IMR-90 (cell line): Measurements from ENCODE around the gene HSPD1. TPM values are rescaled to one million over a fixed set of nuclear protein-coding genes. Genes with fewer than 3 reads are reported as not detected.

Source experiments
- ATAC-seq: fragments of 200-7000 bp; cut with Tn5 transposase; 2 replicates; pipeline ENCODE4 v1.9.1; 2020; ENCODE audit warnings: low read depth, mild to moderate bottlenecking, moderate library complexity
- BruUV-seq: library from RNA; stranded (reverse); fragments of 400-500 nt; replicated peaks from 2 replicates; lab custom pipeline; 2021; lab: Mats Ljungman, UMichigan
- CTCF ChIA-PET: fragments of 300-600 bp; formaldehyde crosslinking; extraction: SDS; loops from one replicate; lab custom pipeline; 2021; ENCODE audit warnings: antibody characterized with exemption; lab: Yijun Ruan, JAX
- POLR2A ChIA-PET: fragments of 300-600 bp; sonication (Branson Sonifier 250); formaldehyde crosslinking; loops from one replicate; lab custom pipeline; 2022; ENCODE audit warnings: antibody characterized with exemption; ENCODE audit not compliant: unreplicated experiment; lab: Charles Lee
- DNase-seq: peaks from one replicate; pipeline ENCODE4 v3.0.0; 2013
- H2AFZ ChIP-seq: replicated peaks from 2 replicates; pipeline ENCODE3; 2013; ENCODE audit warnings: low read length, mild to moderate bottlenecking; ENCODE audit not compliant: poor library complexity
- H2AK5ac ChIP-seq: 2 replicates; pipeline ENCODE4 v1.6.1; 2013; ENCODE audit warnings: low read depth, low read length, inconsistent platforms
- H2AK9ac ChIP-seq: replicated peaks from 2 replicates; pipeline ENCODE3; 2013; ENCODE audit warnings: mild to moderate bottlenecking, low read depth, low read length, moderate library complexity; ENCODE audit not compliant: poor library complexity
- H2BK120ac ChIP-seq: 2 replicates; pipeline ENCODE4 v1.6.1; 2013; ENCODE audit warnings: low read depth, low read length, inconsistent platforms
- H2BK15ac ChIP-seq: 3 replicates; pipeline ENCODE4 v1.6.1; 2013; ENCODE audit warnings: low read depth, low read length, inconsistent platforms
- H2BK20ac ChIP-seq: 2 replicates; pipeline ENCODE4 v1.6.1; 2013; ENCODE audit warnings: low read depth, mild to moderate bottlenecking, inconsistent platforms, low read length, moderate library complexity
- H2BK5ac ChIP-seq: 2 replicates; pipeline ENCODE4 v1.6.1; 2013; ENCODE audit warnings: mild to moderate bottlenecking, low read depth, low read length, inconsistent platforms; ENCODE audit not compliant: poor library complexity, severe bottlenecking
- H3K14ac ChIP-seq: replicated peaks from 2 replicates; pipeline ENCODE4 v1.6.1; 2013; ENCODE audit warnings: low read depth, low read length, inconsistent platforms
- H3K18ac ChIP-seq: 2 replicates; pipeline ENCODE4 v1.6.1; 2013; ENCODE audit warnings: low read depth, low read length, control low read depth
- H3K23ac ChIP-seq: 2 replicates; pipeline ENCODE4 v1.6.1; 2013; ENCODE audit warnings: low read depth, low read length, inconsistent platforms
- H3K27ac ChIP-seq: 2 replicates; pipeline ENCODE4 v1.5.1; 2013; ENCODE audit warnings: mild to moderate bottlenecking, control low read depth, low read length; ENCODE audit not compliant: insufficient read depth
- H3K27me3 ChIP-seq: 2 replicates; pipeline ENCODE4 v1.6.1; 2013; ENCODE audit warnings: low read length; ENCODE audit not compliant: control insufficient read depth, insufficient read depth
- H3K36me3 ChIP-seq: 2 replicates; pipeline ENCODE4 v1.6.1; 2013; ENCODE audit warnings: low read length, mixed read lengths; ENCODE audit not compliant: control insufficient read depth, insufficient read depth
- H3K4ac ChIP-seq: 2 replicates; pipeline ENCODE4 v1.6.1; 2013; ENCODE audit warnings: low read depth, low read length, inconsistent platforms
- H3K4me1 ChIP-seq: 2 replicates; pipeline ENCODE4 v1.6.1; 2013; ENCODE audit warnings: low read length, mixed read lengths; ENCODE audit not compliant: control insufficient read depth, insufficient read depth
- H3K4me2 ChIP-seq: 2 replicates; pipeline ENCODE4 v1.6.1; 2013; ENCODE audit warnings: low read depth, mild to moderate bottlenecking, control low read depth, low read length, moderate library complexity
- H3K4me3 ChIP-seq: 2 replicates; pipeline ENCODE4 v1.5.1; 2013; ENCODE audit warnings: low read depth, mild to moderate bottlenecking, control low read depth, low read length, moderate library complexity; ENCODE audit not compliant: insufficient read depth
- H3K56ac ChIP-seq: 2 replicates; pipeline ENCODE4 v1.6.1; 2013; ENCODE audit warnings: low read length, inconsistent platforms; ENCODE audit not compliant: insufficient read depth; ENCODE audit errors: extremely low read depth
- H3K79me1 ChIP-seq, 2 experiments: 2 replicates each; pipeline ENCODE4 v1.6.1; 2013; ENCODE audit warnings: low read length in 2 of 2, inconsistent platforms in 1 of 2, low read depth in 1 of 2
- H3K9ac ChIP-seq: 2 replicates; pipeline ENCODE4 v1.6.1; 2013; ENCODE audit warnings: low read depth, low read length, control low read depth
- H3K9me1 ChIP-seq: 2 replicates; pipeline ENCODE4 v1.6.1; 2013; ENCODE audit warnings: low read length, inconsistent platforms; ENCODE audit not compliant: insufficient read depth
- H3K9me3 ChIP-seq: 2 replicates; pipeline ENCODE4 v1.6.1; 2013; ENCODE audit warnings: low read length; ENCODE audit not compliant: control insufficient read depth, insufficient read depth
- H4K20me1 ChIP-seq: 2 replicates; pipeline ENCODE4 v1.6.1; 2013; ENCODE audit warnings: low read length, inconsistent platforms; ENCODE audit not compliant: insufficient read depth
- H4K5ac ChIP-seq: 2 replicates; pipeline ENCODE4 v1.6.1; 2013; ENCODE audit warnings: mild to moderate bottlenecking, low read depth, low read length, control low read depth
- H4K8ac ChIP-seq, 2 experiments: 2 replicates each; pipeline ENCODE4 v1.6.1; 2013; ENCODE audit warnings: low read depth in 2 of 2, low read length in 2 of 2, control low read depth in 1 of 2, inconsistent platforms in 1 of 2
- H4K91ac ChIP-seq: 2 replicates; pipeline ENCODE4 v1.6.1; 2013; ENCODE audit warnings: low read depth, low read length, inconsistent platforms; ENCODE audit not compliant: insufficient read depth
- CEBPB ChIP-seq: IDR thresholded peaks from 2 replicates; pipeline ENCODE4 v1.6.1; 2012; ENCODE audit warnings: low read depth, low read length, improper control_type of control experiment
- CHD1 ChIP-seq: IDR thresholded peaks from 2 replicates; pipeline ENCODE4 v1.6.1; 2012; ENCODE audit warnings: low read depth, low read length, improper control_type of control experiment
- POLR2A ChIP-seq: IDR thresholded peaks from 2 replicates; pipeline ENCODE4 v1.6.1; 2012; ENCODE audit warnings: mild to moderate bottlenecking, low read depth, low read length
- RCOR1 ChIP-seq: IDR thresholded peaks from 2 replicates; pipeline ENCODE4 v1.6.1; 2012; ENCODE audit warnings: mild to moderate bottlenecking, low read length, improper control_type of control experiment; ENCODE audit not compliant: insufficient replicate concordance
- RFX5 ChIP-seq: IDR thresholded peaks from 2 replicates; pipeline ENCODE4 v1.8.0; 2012; ENCODE audit warnings: low read depth, mild to moderate bottlenecking, low read length, moderate library complexity
- WGBS, 2 experiments: methylation state at CpG; one replicate each; pipeline versions ENCODE4 v1.1.5 to v1.1.7; 2013; ENCODE audit warnings: missing lambda C conversion rate in 2 of 2; ENCODE audit not compliant: insufficient read length in 1 of 2; ENCODE audit errors: extremely low coverage in 2 of 2; 5-methylcytosine and 5-hydroxymethylcytosine counted together
- dilution Hi-C: fragments of 300-500 bp; cut with HindIII; formaldehyde crosslinking; loops from one replicate; pipeline ENCODE4 v1.14.3; 2018; ENCODE audit warnings: low sequenced_read_pairs; ENCODE audit not compliant: unreplicated experiment
- in situ Hi-C: fragments of 300-500 bp; cut with MboI; formaldehyde crosslinking; loops from 3 replicates; pipeline ENCODE4 v1.14.3; 2019; ENCODE audit warnings: low sequenced_read_pairs, inconsistent platforms, mixed read lengths
- intact Hi-C: fragments of 100-400 bp; cut with micrococcal nuclease; formaldehyde crosslinking; loops from 2 replicates; pipeline ENCODE4 v1.10.0; 2022
- polyA plus RNA-seq, 3 experiments: library from polyadenylated mRNA; depleted of rRNA; stranded (reverse); fragments of >200 nt; gene quantifications; 2 replicates each; pipeline ENCODE4 v1.2.3, GENCODE V29; 2012; ENCODE audit warnings: low replicate concordance in 1 of 3
- total RNA-seq: library from RNA; depleted of rRNA; stranded (reverse); fragments of >200 nt; gene quantifications from 2 replicates; pipeline ENCODE4 v1.2.3, GENCODE V29; 2012

Gene HSPD1
- total and polyA plus RNA-seq, 2 of the 4 experiments (the other 2 are of a cell fraction), result 171 TPM

DNA sequence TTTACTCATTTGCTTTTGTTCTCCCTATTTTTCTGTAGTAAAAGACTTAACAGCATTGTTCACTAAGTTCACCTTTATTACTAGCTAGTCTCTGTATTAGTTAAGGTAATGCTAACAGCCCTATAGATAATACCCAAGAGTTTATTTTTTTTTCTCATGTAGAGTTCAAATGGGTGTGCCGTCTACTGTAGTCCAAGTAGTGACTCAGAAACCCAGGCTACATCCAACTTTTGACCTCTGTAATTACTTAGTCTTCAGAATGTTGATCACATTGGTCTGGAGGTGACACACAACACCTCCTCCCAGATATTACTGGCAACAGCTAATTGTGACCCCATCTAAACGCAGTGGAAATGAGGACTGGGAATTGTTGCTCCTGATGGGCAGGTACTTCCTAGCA lies 38.6 kb downstream of the HSPD1 start:
- Histone ChIP-seq H3K36me3 (peaks cover 25% of the 10 kb centered on the region), H3K27me3 (no peaks in the 10 kb centered on the region), H3K23ac (no peak overlapping the region), H4K91ac (no peak overlapping the region), H3K4me1 (peaks cover 2% of the 10 kb centered on the region; the same call in 1 of the 2 replicates), H2AK9ac (no peak overlapping the region), H4K8ac (no peak overlapping the region), H3K9ac (no peak overlapping the region), H3K4ac (no peak overlapping the region), H3K79me1 (peaks cover 24 to 38% of the 10 kb centered on the region in 2 experiments), H2BK15ac (no peak overlapping the region), H3K4me2 (no peak overlapping the region), H3K14ac (no peak overlapping the region), H4K20me1 (peaks cover 26% of the 10 kb centered on the region), H2AFZ (no peak overlapping the region), H3K4me3 (no peak overlapping the region), H3K18ac (no peak overlapping the region), H3K27ac (no peak overlapping the region), H2BK5ac (no peak overlapping the region), H4K5ac (no peak overlapping the region), H3K9me1 (peaks cover 5% of the 10 kb centered on the region; the same call in 1 of the 2 replicates), H2BK20ac (no peak overlapping the region), H2BK120ac (no peak overlapping the region), H3K56ac (no peak overlapping the region), H2AK5ac (no peak overlapping the region), H3K9me3 (no peaks in the 10 kb centered on the region)
- in situ Hi-C loops (no loop called here), intact Hi-C loops (no loop called here), dilution Hi-C loops (no loop called here)
- BruUV-seq, result no TSS peak
- ATAC-seq (no peak), DNase-seq (peak; percentile 8)
- whole genome bisulfite sequencing, 2 experiments, result no CpG with 5 or more reads among the region's 2 CpGs
- ChIA-PET POLR2A (no interaction called here), CTCF (interaction anchor here (0.5 kb wide), 1 partner anchor 9 kb away, joined by 3 read pairs; no protein-coding TSS in a partner anchor)
- TF ChIP-seq RFX5 (no peak), RCOR1 (no peak), CHD1 (no peak), CEBPB (no peak), POLR2A (no peak)
